Neural cell (in vitro differentiated cells): ENCODE results near the gene ATXN7L3. TPM values are rescaled to one million over a fixed set of nuclear protein-coding genes. Genes with fewer than 3 reads are reported as not detected.

Experiments used
- H2AFZ ChIP-seq: fragments of 200-600, 300-800 bp; sonication (generic), shearing (Covaris generic); 2 replicates; pipeline ENCODE4 v1.6.0; 2014; ENCODE audit warnings: low read depth, mild to moderate bottlenecking, antibody characterized with exemption, low read length, moderate library complexity
- H3F3A ChIP-seq: fragments of 200-600 bp; shearing (Covaris generic); 2 replicates; pipeline ENCODE4 v1.6.1; 2016; ENCODE audit warnings: mild to moderate bottlenecking, moderate library complexity, mixed read lengths, antibody characterized with exemption, low read length; ENCODE audit not compliant: insufficient read depth, poor library complexity, severe bottlenecking
- H3K27ac ChIP-seq: fragments of 200-600, 300-800 bp; sonication (generic), shearing (Covaris generic); 2 replicates; pipeline ENCODE4 v1.5.1; 2014; ENCODE audit warnings: mild to moderate bottlenecking, low read length, moderate library complexity
- H3K27me3 ChIP-seq: fragments of 300-800, 200-600 bp; sonication (generic), shearing (Covaris generic); 2 replicates; pipeline ENCODE4 v1.6.0; 2014; ENCODE audit warnings: mild to moderate bottlenecking, low read depth, low read length, moderate library complexity; ENCODE audit not compliant: insufficient read depth
- H3K36me3 ChIP-seq: fragments of 300-800, 200-600 bp; sonication (generic), shearing (Covaris generic); 2 replicates; pipeline ENCODE4 v1.5.1; 2014; ENCODE audit warnings: mild to moderate bottlenecking, antibody characterized with exemption, low read length, moderate library complexity; ENCODE audit not compliant: insufficient read depth
- H3K4me2 ChIP-seq: fragments of 300-800, 200-600 bp; sonication (generic), shearing (Covaris generic); 2 replicates; pipeline ENCODE4 v1.6.0; 2014; ENCODE audit warnings: mild to moderate bottlenecking, low read length
- H3K4me3 ChIP-seq: fragments of 300-800, 200-600 bp; sonication (generic), shearing (Covaris generic); 2 replicates; pipeline ENCODE4 v1.5.1; 2014; ENCODE audit warnings: mild to moderate bottlenecking, low read length, moderate library complexity
- H3K79me2 ChIP-seq: fragments of 200-600 bp; shearing (Covaris generic); replicated peaks from 2 replicates; pipeline ENCODE4 v1.6.0; 2014; ENCODE audit warnings: mild to moderate bottlenecking, low read length, moderate library complexity; ENCODE audit not compliant: insufficient read depth
- H3K9ac ChIP-seq: fragments of 300-800, 200-600 bp; sonication (generic), shearing (Covaris generic); 2 replicates; pipeline ENCODE4 v1.6.1; 2016; ENCODE audit warnings: mild to moderate bottlenecking, low read length, mixed read lengths
- H3K9me2 ChIP-seq: fragments of 200-600 bp; shearing (Covaris generic); 2 replicates; pipeline ENCODE4 v1.6.1; 2016; ENCODE audit warnings: mild to moderate bottlenecking, low read length, mixed read lengths; ENCODE audit not compliant: insufficient read depth
- H3K9me3 ChIP-seq: fragments of 200-600, 300-800 bp; sonication (generic), shearing (Covaris generic); 2 replicates; pipeline ENCODE4 v1.6.1; 2016; ENCODE audit warnings: mild to moderate bottlenecking, mixed run types, low read length, moderate library complexity, mixed read lengths
- H4K20me1 ChIP-seq: fragments of 200-600 bp; shearing (Covaris generic); 2 replicates; pipeline ENCODE4 v1.6.1; 2016; ENCODE audit warnings: mild to moderate bottlenecking, mixed run types; ENCODE audit not compliant: insufficient read depth
- CTCF ChIP-seq: fragments of 450-650 bp; IDR thresholded peaks from 2 replicates; pipeline ENCODE4 v1.5.1; 2014; ENCODE audit warnings: antibody characterized with exemption, mild to moderate bottlenecking, moderate library complexity; ENCODE audit not compliant: poor library complexity, severe bottlenecking
- EP300 ChIP-seq: fragments of 450-650 bp; conservative IDR thresholded peaks from 2 replicates; pipeline ENCODE4 v1.6.1; 2014; ENCODE audit warnings: antibody characterized with exemption, mild to moderate bottlenecking, moderate library complexity; ENCODE audit not compliant: poor library complexity, severe bottlenecking
- EZH2 ChIP-seq: fragments of 200-600, 300-800 bp; shearing (Covaris generic), sonication (generic); IDR thresholded peaks from 2 replicates; pipeline ENCODE4 v1.6.1; 2014; ENCODE audit warnings: antibody characterized with exemption, low read length, borderline replicate concordance, mild to moderate bottlenecking; ENCODE audit not compliant: insufficient read depth, poor library complexity, severe bottlenecking
- MXI1 ChIP-seq: fragments of 450-650 bp; conservative IDR thresholded peaks from 2 replicates; pipeline ENCODE4 v1.6.1; 2014; ENCODE audit warnings: antibody characterized with exemption, mild to moderate bottlenecking; ENCODE audit not compliant: poor library complexity, severe bottlenecking
- POLR2AphosphoS5 ChIP-seq: IDR thresholded peaks from 2 replicates; pipeline ENCODE4 v1.6.1; 2012
- RAD21 ChIP-seq: fragments of 450-650 bp; conservative IDR thresholded peaks from 2 replicates; pipeline ENCODE4 v1.6.1; 2014; ENCODE audit warnings: antibody characterized with exemption, mild to moderate bottlenecking, moderate library complexity
- REST ChIP-seq: IDR thresholded peaks from 2 replicates; pipeline ENCODE4 v1.6.1; 2012; ENCODE audit warnings: borderline replicate concordance
- SMC3 ChIP-seq: fragments of 450-650 bp; conservative IDR thresholded peaks from 2 replicates; pipeline ENCODE4 v1.6.1; 2014; ENCODE audit warnings: antibody characterized with exemption, mild to moderate bottlenecking, moderate library complexity; ENCODE audit not compliant: poor library complexity
- TAF1 ChIP-seq: IDR thresholded peaks from 2 replicates; pipeline ENCODE4 v1.6.1; 2012; ENCODE audit warnings: low read depth
- polyA plus RNA-seq: library from polyadenylated mRNA; depleted of rRNA; stranded (reverse); fragments of >200 nt; gene quantifications from 2 replicates; pipeline ENCODE4 v1.2.3, GENCODE V29; 2014

ATXN7L3 gene
- polyA plus RNA-seq, 1 donor from 2014 or later, result 97.2 TPM

- TF ChIP-seq REST (peak; percentile 78), MXI1 (peak; percentile 46), EZH2 (no peak), POLR2AphosphoS5 (peak; percentile 68), RAD21 (peak; percentile 30), EP300 (no peak), CTCF (no peak), SMC3 (no peak), TAF1 (peak; percentile 58)
- Histone ChIP-seq H2AFZ (peak overlapping the region; percentile 30), H3K27ac (peak overlapping the region; percentile 96), H4K20me1 (peaks cover 21% of the 10 kb centered on the region), H3K27me3 (no peaks in the 10 kb centered on the region), H3K9me3 (no peaks in the 10 kb centered on the region), H3K4me2 (peak overlapping the region; percentile 93), H3K9ac (peak overlapping the region; percentile 99), H3F3A (no peaks in the 10 kb centered on the region), H3K4me3 (peak overlapping the region; percentile 97), H3K9me2 (no peaks in the 10 kb centered on the region), H3K36me3 (no peaks in the 10 kb centered on the region), H3K79me2 (peaks cover 24% of the 10 kb centered on the region)
Measured at GRCh38 chr17:44221084-44221861, 21.6 kb upstream of the ATXN7L3 start.

DNA sequence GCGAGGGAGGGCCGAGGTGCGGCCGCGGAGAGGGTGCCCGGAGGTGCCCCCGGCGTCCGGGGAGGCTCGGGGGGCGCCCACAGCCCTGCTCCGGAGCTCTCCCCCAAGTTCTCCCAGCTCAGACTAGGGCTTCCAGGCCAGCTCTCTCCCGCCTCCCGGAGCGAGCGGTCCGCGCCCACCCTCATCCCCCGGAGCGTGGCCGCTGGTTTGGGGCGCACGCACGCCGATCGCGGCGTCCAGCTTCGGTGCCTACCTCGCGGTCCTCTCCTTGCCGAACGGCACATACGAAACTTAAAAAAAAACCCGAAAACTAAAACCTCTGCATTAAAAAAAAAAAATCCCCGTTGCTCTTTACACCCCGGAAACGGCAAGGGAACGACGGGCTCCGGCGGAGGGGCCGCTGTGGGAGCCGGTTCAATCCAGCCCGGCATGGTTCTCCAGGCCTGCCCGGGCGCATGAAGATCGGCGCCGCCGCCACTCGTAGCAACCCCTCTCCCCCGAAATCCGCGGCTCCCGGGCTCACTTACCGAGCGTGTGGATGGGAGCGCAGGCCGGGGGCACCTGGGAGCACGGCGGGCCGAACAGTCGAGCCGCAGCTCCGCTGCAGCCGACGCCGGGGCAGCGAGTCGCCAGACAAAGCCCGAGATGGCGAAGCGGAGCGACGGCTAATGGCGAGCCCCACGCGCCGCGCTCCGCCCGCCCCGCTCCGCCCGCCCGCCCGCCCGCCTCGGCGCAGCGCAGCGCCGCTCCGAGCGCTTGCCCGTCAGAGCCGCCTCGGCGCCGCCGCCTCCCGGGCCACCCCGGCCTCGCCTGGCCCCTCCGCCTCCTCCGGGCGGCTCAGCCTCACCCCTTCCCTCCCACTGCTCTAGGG lies 20.8 kb upstream of the ATXN7L3 start:
- peak overlapping the region; percentile 96 for H3K27ac ChIP-seq
- no peak overlapping the region for H3K4me2 ChIP-seq
- peak overlapping the region; percentile 97 for H3K4me3 ChIP-seq
- H4K20me1 ChIP-seq, result peaks cover 21% of the 10 kb centered on the region
- H3K27me3 ChIP-seq, result no peaks in the 10 kb centered on the region
- no peaks in the 10 kb centered on the region for H3K9me2 ChIP-seq
- TF ChIP-seq REST, result peak; percentile 52
- TF ChIP-seq SMC3, result no peak
- TF ChIP-seq POLR2AphosphoS5, result no peak
- TF ChIP-seq CTCF, result no peak
- TF ChIP-seq EP300, result no peak
- TF ChIP-seq EZH2, result no peak
- TF ChIP-seq TAF1, result peak; percentile 71
- no peak for TF ChIP-seq RAD21
- TF ChIP-seq MXI1, result peak; percentile 27
- H2AFZ ChIP-seq, result no peak overlapping the region
- no peaks in the 10 kb centered on the region for H3F3A ChIP-seq
- peaks cover 6% of the 10 kb centered on the region for H3K36me3 ChIP-seq
- no peaks in the 10 kb centered on the region for H3K9me3 ChIP-seq
- H3K79me2 ChIP-seq, result peaks cover 29% of the 10 kb centered on the region
- peak overlapping the region; percentile 99 for H3K9ac ChIP-seq
